ENCODE measurements around the gene MAML3. TPM values are rescaled to one million over a fixed set of nuclear protein-coding genes. Genes with fewer than 3 reads are reported as not detected.

MAML3 gene
- total RNA-seq, 4 donors from 2014 or later: 16.1 to 40.0 (median 18.1) TPM

DNA sequence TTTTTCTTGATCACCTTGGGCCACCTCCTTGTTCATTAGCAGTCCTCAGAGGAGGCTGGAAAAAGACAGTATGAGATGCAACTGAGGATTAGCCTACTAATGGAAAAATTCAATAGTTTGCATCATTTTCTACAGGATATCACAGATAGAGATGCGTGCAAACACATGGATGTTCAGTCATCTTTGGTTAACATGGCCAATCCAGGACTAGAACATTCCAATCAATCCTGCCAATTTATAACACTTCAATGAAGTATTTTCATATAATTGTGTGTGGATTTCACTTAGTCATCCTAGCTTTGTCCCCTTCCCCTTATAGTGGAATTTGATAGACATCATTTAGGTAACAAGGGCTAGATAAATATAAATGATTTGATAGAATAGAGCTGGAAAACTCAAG, 42.7 kb downstream of the MAML3 start:
- TF ChIP-seq POLR2AphosphoS5 (IDR thresholded peaks at IDR 0.05): no peak
- TF ChIP-seq POLR2A (IDR thresholded peaks at IDR 0.05): no peak
- TF ChIP-seq, protein P1, sequence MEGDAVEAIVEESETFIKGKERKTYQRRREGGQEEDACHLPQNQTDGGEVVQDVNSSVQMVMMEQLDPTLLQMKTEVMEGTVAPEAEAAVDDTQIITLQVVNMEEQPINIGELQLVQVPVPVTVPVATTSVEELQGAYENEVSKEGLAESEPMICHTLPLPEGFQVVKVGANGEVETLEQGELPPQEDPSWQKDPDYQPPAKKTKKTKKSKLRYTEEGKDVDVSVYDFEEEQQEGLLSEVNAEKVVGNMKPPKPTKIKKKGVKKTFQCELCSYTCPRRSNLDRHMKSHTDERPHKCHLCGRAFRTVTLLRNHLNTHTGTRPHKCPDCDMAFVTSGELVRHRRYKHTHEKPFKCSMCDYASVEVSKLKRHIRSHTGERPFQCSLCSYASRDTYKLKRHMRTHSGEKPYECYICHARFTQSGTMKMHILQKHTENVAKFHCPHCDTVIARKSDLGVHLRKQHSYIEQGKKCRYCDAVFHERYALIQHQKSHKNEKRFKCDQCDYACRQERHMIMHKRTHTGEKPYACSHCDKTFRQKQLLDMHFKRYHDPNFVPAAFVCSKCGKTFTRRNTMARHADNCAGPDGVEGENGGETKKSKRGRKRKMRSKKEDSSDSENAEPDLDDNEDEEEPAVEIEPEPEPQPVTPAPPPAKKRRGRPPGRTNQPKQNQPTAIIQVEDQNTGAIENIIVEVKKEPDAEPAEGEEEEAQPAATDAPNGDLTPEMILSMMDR (IDR thresholded peaks at IDR 0.05): no peak
- no peak for TF ChIP-seq EP300 (IDR thresholded peaks at IDR 0.05; ENCODE audit: low read depth)
- Histone ChIP-seq H3K9me3 (no peaks in the 10 kb centered on the region), H3K4me1 (peaks cover 0 to 32% (median 7%) of the 10 kb centered on the region in 4 donors), H3K27ac (no peak overlapping the region), H3K27me3 (no peaks in the 10 kb centered on the region), H3K4me3 (no peak overlapping the region), H3K36me3 (no peaks in the 10 kb centered on the region)
- DNase-seq: no peak
- in situ Hi-C loops (cut with MboI; ENCODE audit: low pct_ligation_motif_present in 1 of 4, low pct_unique_long_range_greater_than_20kb in 1 of 4, low sequenced_read_pairs in 3 of 4): no loop called here
- WGBS, 2 donors (ENCODE audit: low coverage in 1 of 2): 97% methylated on average over 1 of the region's 1 CpG; no CpG with 5 or more reads in 1 of the 2 donors
- intact Hi-C loops (cut with DNase I; ENCODE audit: low total_unique reads): no loop called here

DNA sequence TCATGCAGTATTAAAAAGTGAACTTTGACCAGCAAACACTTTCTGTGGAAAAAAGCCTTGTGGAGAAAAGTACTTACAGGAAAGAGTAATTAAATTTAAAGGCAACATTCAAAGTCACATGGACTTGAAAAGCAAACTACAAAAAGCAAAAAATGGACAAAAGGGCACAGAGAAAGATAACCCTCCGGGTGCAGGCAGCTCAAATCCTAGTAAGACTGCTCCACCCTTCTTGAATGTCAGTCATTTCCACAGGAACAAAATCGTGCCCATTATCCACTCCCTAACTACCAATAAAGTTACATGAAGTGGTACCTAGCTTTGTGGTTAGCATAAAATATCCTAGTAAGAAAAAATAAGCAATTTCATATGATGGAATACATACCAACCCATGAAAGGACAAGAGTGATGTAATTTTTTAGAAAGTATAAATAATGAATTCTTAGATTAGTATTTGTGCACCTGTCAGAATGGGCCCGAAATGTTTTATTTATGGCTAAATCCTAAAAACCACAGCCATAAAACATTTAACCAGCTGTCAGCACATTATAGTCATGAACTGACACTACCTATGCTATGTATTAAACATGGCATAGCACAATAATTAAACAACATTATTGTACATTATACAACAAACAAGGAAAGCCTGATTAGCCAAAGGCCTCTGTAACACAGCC, 43.3 kb downstream of the MAML3 start:
- no peaks in the 10 kb centered on the region for H3K27me3 ChIP-seq
- H3K4me1 ChIP-seq: peaks cover 0 to 32% (median 7%) of the 10 kb centered on the region in 4 donors
- in situ Hi-C loops (cut with MboI; ENCODE audit: low pct_ligation_motif_present in 1 of 4, low pct_unique_long_range_greater_than_20kb in 1 of 4, low sequenced_read_pairs in 3 of 4) (no loop called here), intact Hi-C loops (cut with DNase I; ENCODE audit: low total_unique reads) (no loop called here)
- DNase-seq: no peak
- H3K4me3 ChIP-seq: no peak overlapping the region
- 54 to 63% methylated on average over 3 of the region's 3 CpGs for WGBS, 2 donors (ENCODE audit: low coverage in 1 of 2)
- H3K36me3 ChIP-seq: no peaks in the 10 kb centered on the region
- no peaks in the 10 kb centered on the region for H3K9me3 ChIP-seq
- TF ChIP-seq, protein P1 (IDR thresholded peaks at IDR 0.05): no peak
- no peak for TF ChIP-seq POLR2AphosphoS5 (IDR thresholded peaks at IDR 0.05)
- no peak for TF ChIP-seq EP300 (IDR thresholded peaks at IDR 0.05; ENCODE audit: low read depth)
- TF ChIP-seq POLR2A (IDR thresholded peaks at IDR 0.05): no peak
- peak overlapping the region in 1 of 4 donors; percentile 7 for H3K27ac ChIP-seq

DNA sequence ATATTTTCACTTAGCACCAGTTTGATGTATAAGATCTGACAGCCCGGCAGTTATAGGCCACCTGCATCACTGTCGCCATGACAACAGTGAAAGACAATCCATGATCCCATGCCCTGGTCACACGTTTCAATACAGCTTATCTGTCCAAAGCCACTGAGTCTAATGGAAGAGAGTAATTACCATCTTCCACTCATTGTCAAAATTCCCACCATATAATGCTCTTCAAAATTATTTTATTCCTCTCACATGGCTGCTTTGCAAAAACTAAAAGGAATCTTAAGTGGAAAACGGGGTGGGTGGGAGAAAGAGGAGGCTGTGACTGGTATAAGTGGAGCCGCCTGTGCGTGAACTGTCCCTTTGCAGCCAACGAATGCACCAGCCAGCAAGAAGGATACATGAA, 44.2 kb downstream of the MAML3 start:
- Histone ChIP-seq H3K4me3 (no peak overlapping the region), H3K27ac (no peak overlapping the region), H3K4me1 (peaks cover 0 to 30% (median 7%) of the 10 kb centered on the region in 4 donors), H3K9me3 (no peaks in the 10 kb centered on the region), H3K36me3 (no peaks in the 10 kb centered on the region), H3K27me3 (no peaks in the 10 kb centered on the region)
- DNase-seq: no peak
- intact Hi-C loops (cut with DNase I; ENCODE audit: low total_unique reads) (no loop called here), in situ Hi-C loops (cut with MboI; ENCODE audit: low pct_ligation_motif_present in 1 of 4, low pct_unique_long_range_greater_than_20kb in 1 of 4, low sequenced_read_pairs in 3 of 4) (no loop called here)
- TF ChIP-seq POLR2A (IDR thresholded peaks at IDR 0.05) (no peak), EP300 (IDR thresholded peaks at IDR 0.05; ENCODE audit: low read depth) (no peak), POLR2AphosphoS5 (IDR thresholded peaks at IDR 0.05) (no peak)
- TF ChIP-seq, protein P1 (IDR thresholded peaks at IDR 0.05): no peak
- 78 to 84% methylated on average over 7 of the region's 7 CpGs for WGBS, 2 donors (ENCODE audit: low coverage in 1 of 2)

DNA sequence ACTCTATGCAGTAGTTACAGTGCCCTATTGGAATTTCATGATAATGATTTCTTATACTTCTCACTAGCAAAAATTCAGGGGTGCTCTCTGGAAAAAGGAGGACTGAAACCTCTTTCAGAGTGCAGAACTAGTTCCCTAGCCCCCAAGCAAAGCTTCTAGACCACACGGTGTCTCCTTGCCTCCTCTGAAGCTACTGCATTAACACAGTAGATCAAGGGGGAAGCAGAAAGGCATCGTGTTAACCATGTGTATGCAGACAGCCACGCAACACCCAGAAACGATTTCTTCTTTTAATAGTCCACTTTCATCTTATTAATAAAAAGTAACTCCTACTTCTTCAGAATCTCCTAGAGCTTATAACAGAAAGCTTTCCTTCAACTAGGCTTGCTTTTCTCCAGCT, 44.7 kb downstream of the MAML3 start:
- 61 to 73% methylated on average over 4 of the region's 4 CpGs for WGBS, 2 donors (ENCODE audit: low coverage in 1 of 2)
- DNase-seq: no peak
- no peaks in the 10 kb centered on the region for H3K9me3 ChIP-seq
- H3K36me3 ChIP-seq: no peaks in the 10 kb centered on the region
- no peaks in the 10 kb centered on the region for H3K27me3 ChIP-seq
- peak overlapping the region in 1 of 4 donors; percentile 8 for H3K27ac ChIP-seq
- intact Hi-C loops (cut with DNase I; ENCODE audit: low total_unique reads) (no loop called here), in situ Hi-C loops (cut with MboI; ENCODE audit: low pct_ligation_motif_present in 1 of 4, low pct_unique_long_range_greater_than_20kb in 1 of 4, low sequenced_read_pairs in 3 of 4) (no loop called here)
- TF ChIP-seq, protein P1 (IDR thresholded peaks at IDR 0.05): no peak
- TF ChIP-seq POLR2AphosphoS5 (IDR thresholded peaks at IDR 0.05) (no peak), POLR2A (IDR thresholded peaks at IDR 0.05) (no peak), EP300 (IDR thresholded peaks at IDR 0.05; ENCODE audit: low read depth) (no peak)
- peaks cover 0 to 30% (median 7%) of the 10 kb centered on the region in 4 donors for H3K4me1 ChIP-seq
- no peak overlapping the region for H3K4me3 ChIP-seq

Data from transverse colon (tissue), 4 donors.